MM.1S (cell line): Measurements from ENCODE around the gene HHIPL1.

Experiments used
- DNase-seq: peaks from one replicate; pipeline ENCODE4 v3.0.0-alpha.2; 2015
- H2AFZ ChIP-seq: fragments of 300-600 bp; sonication (generic); 2 replicates; pipeline ENCODE4 v1.6.0; 2016; ENCODE audit warnings: antibody characterized with exemption, low read length
- H3F3A ChIP-seq: fragments of 300-600 bp; sonication (generic); 2 replicates; pipeline ENCODE4 v1.6.1; 2016; ENCODE audit warnings: mild to moderate bottlenecking, antibody characterized with exemption, low read length, moderate library complexity, mixed read lengths; ENCODE audit not compliant: insufficient read depth
- H3K27ac ChIP-seq: fragments of 300-600 bp; sonication (generic); 2 replicates; pipeline ENCODE4 v1.5.1; 2016; ENCODE audit warnings: mild to moderate bottlenecking, low read length
- H3K27me3 ChIP-seq: fragments of 300-600 bp; sonication (generic); replicated peaks from 2 replicates; pipeline ENCODE4 v1.6.0; 2016; ENCODE audit warnings: low read length; ENCODE audit not compliant: insufficient read depth
- H3K36me3 ChIP-seq: fragments of 300-600 bp; sonication (generic); replicated peaks from 2 replicates; pipeline ENCODE4 v1.6.1; 2016; ENCODE audit warnings: mild to moderate bottlenecking, low read length, mixed read lengths; ENCODE audit not compliant: insufficient read depth
- H3K4me1 ChIP-seq: fragments of 300-600 bp; sonication (generic); 2 replicates; pipeline ENCODE4 v1.6.1; 2016; ENCODE audit warnings: low read length, mixed read lengths
- H3K4me2 ChIP-seq: fragments of 300-600 bp; sonication (generic); 2 replicates; pipeline ENCODE4 v1.6.0; 2016; ENCODE audit warnings: low read depth, low read length
- H3K4me3 ChIP-seq: fragments of 300-600 bp; sonication (generic); 2 replicates; pipeline ENCODE4 v1.5.1; 2016; ENCODE audit warnings: low read length, mixed read lengths
- H3K79me2 ChIP-seq: fragments of 300-600 bp; sonication (generic); 2 replicates; pipeline ENCODE4 v1.6.1; 2016; ENCODE audit warnings: mixed run types, low read length, mixed read lengths
- H3K9ac ChIP-seq: fragments of 300-600 bp; sonication (generic); 2 replicates; pipeline ENCODE4 v1.6.1; 2016; ENCODE audit warnings: low read length, mixed read lengths
- H3K9me2 ChIP-seq: fragments of 300-600 bp; sonication (generic); replicated peaks from 2 replicates; pipeline ENCODE4 v1.6.1; 2016; ENCODE audit warnings: mild to moderate bottlenecking, low read length, mixed read lengths; ENCODE audit not compliant: insufficient read depth
- H3K9me3 ChIP-seq: fragments of 300-600 bp; sonication (generic); replicated peaks from 2 replicates; pipeline ENCODE4 v1.6.1; 2016; ENCODE audit warnings: mild to moderate bottlenecking, low read length, mixed read lengths; ENCODE audit not compliant: insufficient read depth
- H4K20me1 ChIP-seq: fragments of 300-600 bp; sonication (generic); 2 replicates; pipeline ENCODE4 v1.6.1; 2016; ENCODE audit warnings: mild to moderate bottlenecking, low read length, moderate library complexity, mixed read lengths; ENCODE audit not compliant: insufficient read depth
- CTCF ChIP-seq: fragments of 300-600 bp; sonication (generic); IDR thresholded peaks from 2 replicates; pipeline ENCODE4 v1.5.1; 2016; ENCODE audit warnings: antibody characterized with exemption, low read length, mixed read lengths
- EZH2 ChIP-seq: fragments of 300-600 bp; sonication (generic); optimal IDR thresholded peaks from 2 replicates; pipeline ENCODE3; 2017; ENCODE audit warnings: low read depth, mild to moderate bottlenecking, antibody characterized with exemption, low read length, mixed read lengths
- EZH2phosphoT487 ChIP-seq: fragments of 300-600 bp; sonication (generic); IDR thresholded peaks from 2 replicates; pipeline ENCODE4 v1.6.1; 2018; ENCODE audit warnings: antibody characterized with exemption, low read length

The HHIPL1 gene

GRCh38 chr14:99722741-99723140 is 77.8 kb downstream of the HHIPL1 start:
- Histone ChIP-seq H3K27ac (no peak overlapping the region), H3K4me3 (no peak overlapping the region), H4K20me1 (no peaks in the 10 kb centered on the region), H3K79me2 (no peaks in the 10 kb centered on the region), H3K9ac (no peak overlapping the region), H3K4me2 (no peak overlapping the region), H3K27me3 (no peaks in the 10 kb centered on the region), H3K9me2 (no peaks in the 10 kb centered on the region), H3F3A (no peaks in the 10 kb centered on the region), H3K4me1 (no peaks in the 10 kb centered on the region), H3K9me3 (no peaks in the 10 kb centered on the region), H2AFZ (no peak overlapping the region), H3K36me3 (no peaks in the 10 kb centered on the region)
- DNase-seq = no peak
- TF ChIP-seq EZH2 = no peak
- TF ChIP-seq CTCF = no peak
- no peak for TF ChIP-seq EZH2phosphoT487

GRCh38 chr14:99724196-99724891 is 79.4 kb downstream of the HHIPL1 start:
- Histone ChIP-seq H3K4me1 (no peaks in the 10 kb centered on the region), H3K27ac (no peak overlapping the region), H3K4me2 (no peak overlapping the region), H2AFZ (no peak overlapping the region), H3K79me2 (no peaks in the 10 kb centered on the region), H3K36me3 (no peaks in the 10 kb centered on the region), H3F3A (no peaks in the 10 kb centered on the region), H3K4me3 (no peak overlapping the region), H3K9ac (no peak overlapping the region), H3K9me3 (no peaks in the 10 kb centered on the region), H3K9me2 (no peaks in the 10 kb centered on the region), H3K27me3 (no peaks in the 10 kb centered on the region), H4K20me1 (no peaks in the 10 kb centered on the region)
- DNase-seq = no peak
- no peak for TF ChIP-seq EZH2
- no peak for TF ChIP-seq EZH2phosphoT487
- no peak for TF ChIP-seq CTCF

- Histone ChIP-seq H3K9me3 (no peaks in the 10 kb centered on the region), H3K9me2 (no peaks in the 10 kb centered on the region), H3F3A (no peaks in the 10 kb centered on the region), H4K20me1 (no peaks in the 10 kb centered on the region), H2AFZ (no peak overlapping the region), H3K27ac (no peak overlapping the region), H3K9ac (no peak overlapping the region), H3K79me2 (no peaks in the 10 kb centered on the region), H3K4me2 (no peak overlapping the region), H3K27me3 (no peaks in the 10 kb centered on the region), H3K36me3 (no peaks in the 10 kb centered on the region), H3K4me3 (no peak overlapping the region), H3K4me1 (no peaks in the 10 kb centered on the region)
- TF ChIP-seq EZH2 (no peak), CTCF (no peak), EZH2phosphoT487 (no peak)
- DNase-seq = no peak
Measured at GRCh38 chr14:99724939-99725773, 80.2 kb downstream of the HHIPL1 start.
